ENCODE data around the gene RUNX3.

DNA sequence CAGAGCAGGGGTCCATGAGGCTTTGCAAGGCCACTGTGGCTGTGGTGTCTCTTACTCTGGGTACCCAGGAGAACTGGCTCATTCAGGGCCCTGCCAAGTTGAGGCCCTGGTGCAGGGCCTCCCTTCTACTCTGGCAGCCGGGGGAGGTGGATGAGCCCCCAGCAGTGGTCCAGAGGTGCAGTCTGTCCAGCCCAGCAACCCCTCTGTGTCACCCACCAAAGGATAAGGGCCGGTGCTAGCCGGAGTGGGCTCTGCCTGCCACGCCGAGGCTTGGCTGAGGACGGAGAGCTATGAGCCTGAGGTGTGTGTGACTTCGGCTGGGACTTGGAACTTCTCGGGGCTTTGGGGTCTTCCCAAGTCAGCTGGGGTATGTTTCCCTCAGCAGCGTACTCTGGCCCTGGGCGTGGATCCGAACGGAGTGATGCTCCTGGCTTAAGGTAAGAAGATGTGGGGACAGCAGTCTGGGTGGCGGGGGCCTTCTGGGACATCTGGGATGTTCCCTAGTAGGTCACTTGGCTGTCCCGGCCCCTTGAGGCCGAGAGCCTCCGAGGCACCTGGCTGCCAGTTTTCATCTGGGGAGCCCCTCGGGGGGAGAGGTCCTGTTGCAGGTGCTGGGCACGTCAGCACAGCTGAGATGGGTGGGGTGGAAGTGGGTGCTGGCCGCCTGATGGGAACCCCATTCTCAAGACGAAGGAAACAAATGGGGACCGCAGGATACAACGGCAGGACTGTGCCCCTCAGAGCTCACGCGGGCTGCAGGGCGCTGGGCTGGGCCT, 25.9 kb downstream of the RUNX3 start:
- TF ChIP-seq CTCF (IDR thresholded peaks at IDR 0.05) = no peak
- TF ChIP-seq POLR2A (IDR thresholded peaks at IDR 0.05) = no peak

Data from thyroid gland (tissue), 4 donors.